Measurements from ENCODE around the gene MTHFD1L.

- TF ChIP-seq CTCF (IDR thresholded peaks at IDR 0.05), result no peak
- no peak for TF ChIP-seq POLR2A (IDR thresholded peaks at IDR 0.05)
- TF ChIP-seq EP300 (IDR thresholded peaks at IDR 0.05), result no peak
Observed at GRCh38 chr6:150857945-150858308, 7.6 kb upstream of the MTHFD1L start.
